Midbrain (tissue), 1 donor: ENCODE measurements around the gene NKAIN4.
"Not testable (repeated sequence)": the region's sequence is repeated elsewhere in the genome, so short reads cannot be mapped to it uniquely, and the experiment has no call there.

Source experiments
- DNase-seq: peaks from one replicate; lab custom pipeline; 2025; lab: John Stamatoyannopoulos, UW

The NKAIN4 gene

DNA sequence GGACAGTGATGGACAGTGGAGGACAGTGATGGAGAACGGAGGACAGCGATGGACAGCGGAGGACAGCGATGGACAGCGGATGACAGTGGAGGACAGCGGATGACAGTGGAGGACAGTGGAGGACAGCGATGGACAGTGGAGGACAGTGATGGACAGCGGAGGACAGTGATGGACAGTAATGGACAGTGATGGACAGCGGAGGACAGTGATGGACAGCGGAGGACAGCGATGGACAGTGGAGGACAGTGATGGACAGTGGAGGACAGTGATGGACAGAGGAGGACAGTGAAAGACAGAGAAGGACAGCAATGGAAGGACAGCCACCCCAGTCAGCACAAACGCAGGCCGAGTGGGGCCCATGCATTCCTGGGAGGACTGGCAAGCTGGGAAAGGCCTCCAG lies 3.4 kb upstream of the NKAIN4 start:
- no peak for DNase-seq

DNA sequence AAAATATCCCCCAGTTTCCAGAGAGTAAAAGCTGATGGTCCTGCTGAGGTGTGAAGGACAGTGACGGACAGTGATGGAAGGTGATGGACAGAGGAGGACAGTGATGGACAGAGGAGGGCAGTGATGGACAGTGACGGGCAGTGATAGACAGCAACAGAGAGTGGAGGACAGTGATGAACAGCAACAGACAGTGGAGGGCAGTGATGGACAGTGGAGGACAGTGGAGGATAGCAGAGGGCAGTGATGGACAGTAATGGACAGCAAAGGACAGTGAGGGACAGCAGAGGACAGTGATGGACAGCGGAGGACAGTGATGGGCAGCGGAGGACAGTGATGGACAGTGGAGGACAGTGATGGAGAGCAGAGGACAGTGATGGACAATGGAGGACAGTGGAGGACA lies 2.7 kb upstream of the NKAIN4 start:
- no peak for DNase-seq

DNA sequence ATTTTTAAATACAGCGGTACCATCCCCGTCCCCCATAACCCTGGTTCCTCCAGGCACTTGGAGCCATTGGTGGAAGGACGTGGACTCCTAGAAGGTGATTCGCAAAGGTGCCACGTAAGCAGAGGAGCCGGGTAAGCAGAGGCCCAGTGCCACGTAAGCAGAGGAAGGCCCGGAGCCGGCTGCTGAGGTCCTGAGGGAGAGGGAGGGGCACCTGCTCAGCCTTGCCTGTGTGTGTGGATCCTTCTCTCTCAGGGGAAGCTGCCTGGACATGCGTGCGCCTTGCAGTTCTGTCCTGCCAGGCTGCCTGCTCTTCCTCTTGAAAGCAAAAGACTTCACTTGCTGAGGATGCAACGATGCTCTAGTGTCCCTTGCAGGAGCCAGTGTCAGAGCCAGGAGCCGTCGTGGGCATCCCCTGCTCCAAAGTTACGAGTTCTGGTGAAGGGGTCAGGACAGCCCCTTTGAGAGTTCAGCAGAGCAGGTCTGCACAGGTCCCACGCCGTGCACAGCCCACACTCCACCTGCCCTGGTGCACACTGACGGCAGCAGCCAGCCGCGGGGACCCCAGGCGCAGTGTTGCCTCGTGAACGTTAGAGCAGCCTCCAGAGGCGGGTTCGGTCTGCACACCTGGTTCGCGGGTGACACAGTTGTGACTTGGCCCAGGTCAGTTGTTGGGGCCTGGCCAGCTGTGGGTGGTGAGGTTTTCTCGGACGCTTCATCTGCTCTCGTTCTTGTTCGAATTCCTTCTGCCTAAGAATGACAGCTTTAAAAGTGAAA lies 1.9 kb upstream of the NKAIN4 start:
- no peak for DNase-seq

DNA sequence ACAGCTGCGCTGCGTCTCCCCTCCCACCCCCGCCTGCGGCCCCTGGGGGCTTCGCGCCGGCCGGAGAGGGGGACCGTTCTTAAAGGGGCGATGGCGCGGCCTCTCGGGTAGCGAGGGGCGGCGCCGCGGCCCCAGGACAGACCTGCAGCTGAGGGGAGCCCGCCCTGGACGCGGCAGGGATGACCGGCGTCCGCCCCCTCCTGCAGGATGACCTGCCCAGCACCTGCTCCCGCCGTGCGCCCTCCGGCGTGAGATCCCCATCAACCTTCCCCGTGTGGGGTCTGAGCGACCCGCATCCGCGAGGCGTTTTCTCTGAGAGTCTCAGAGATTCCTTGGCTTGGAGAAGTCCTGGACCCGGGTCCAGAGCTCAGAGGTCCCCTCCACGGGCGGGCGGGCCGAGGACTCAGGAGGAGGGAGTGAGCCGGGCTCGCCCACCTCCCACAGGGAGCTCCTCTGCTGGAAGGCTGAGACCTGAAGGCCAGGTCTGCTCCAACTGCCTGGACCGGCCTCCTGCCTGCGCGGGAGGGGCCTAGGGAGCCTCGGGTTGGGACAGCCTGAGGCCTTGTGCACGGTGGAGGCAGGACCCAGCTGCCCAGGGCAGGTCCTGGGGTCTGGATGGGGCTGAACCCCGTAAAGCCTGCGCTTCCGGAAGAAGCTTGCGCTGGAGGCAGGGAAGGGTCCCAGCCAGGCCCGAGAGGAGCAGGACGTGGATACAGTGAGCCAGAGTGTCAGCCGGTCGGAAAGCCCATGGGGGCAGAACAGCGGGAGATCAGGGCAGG lies 532 bp upstream of the NKAIN4 start:
- no peak for DNase-seq

DNA sequence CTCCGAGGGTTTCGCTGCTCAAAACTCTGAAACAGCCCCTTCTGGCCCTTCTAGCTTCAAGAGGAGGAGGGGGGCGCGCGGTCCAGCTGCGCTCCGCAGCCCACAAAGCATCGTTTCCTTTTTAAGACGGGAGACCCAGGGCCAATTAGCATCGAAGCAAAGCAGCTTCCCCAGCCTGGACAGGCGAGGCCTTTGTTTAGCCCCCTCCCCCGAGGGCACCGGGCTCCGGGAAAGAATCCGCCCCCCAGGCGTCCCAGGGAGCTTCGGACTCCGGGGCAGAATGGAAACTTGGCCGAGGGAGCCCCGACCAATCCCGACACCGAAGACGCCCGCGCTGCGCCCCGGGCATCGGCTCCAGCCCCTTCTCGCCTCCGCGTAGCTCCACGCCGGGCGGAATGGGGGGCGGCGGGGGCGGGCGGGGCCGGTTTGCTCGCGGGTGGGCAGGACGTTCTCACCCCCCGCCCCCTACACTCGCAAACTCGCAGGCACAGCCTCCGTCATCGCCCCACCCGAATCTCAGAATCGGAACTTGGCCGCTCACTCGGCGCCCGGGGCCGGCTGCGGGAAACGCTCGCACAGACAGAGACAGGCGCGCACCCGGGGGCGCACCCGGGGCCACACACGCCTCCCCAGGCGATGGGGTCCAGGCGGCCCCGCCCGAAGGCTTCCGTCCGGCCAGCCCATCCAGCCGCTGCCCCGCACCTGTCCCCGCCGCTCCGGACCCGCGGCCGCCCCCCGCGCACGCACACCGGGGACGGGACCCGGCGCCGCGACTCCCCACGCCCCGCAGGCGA lies 628 bp downstream of the NKAIN4 start:
- no peak for DNase-seq

DNA sequence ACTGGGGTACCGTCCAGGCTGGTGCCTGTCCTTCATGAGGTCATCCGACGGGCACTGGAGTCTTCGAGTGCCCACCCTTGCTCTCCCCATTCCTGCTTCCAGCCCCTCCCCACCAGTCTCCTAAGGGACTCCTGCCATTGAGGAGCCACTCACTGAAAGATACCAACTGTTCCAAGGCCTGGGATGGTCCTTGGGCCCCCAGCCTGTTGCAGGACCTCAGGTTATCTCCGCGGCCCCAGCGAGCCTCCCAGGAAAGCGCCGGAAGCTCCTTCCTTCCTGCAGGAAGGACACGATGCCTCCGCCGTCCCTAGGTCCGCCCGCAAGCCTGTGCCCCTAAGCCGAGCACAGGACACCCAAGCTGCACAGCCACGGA lies 1.2 kb downstream of the NKAIN4 start:
- DNase-seq: no peak

DNA sequence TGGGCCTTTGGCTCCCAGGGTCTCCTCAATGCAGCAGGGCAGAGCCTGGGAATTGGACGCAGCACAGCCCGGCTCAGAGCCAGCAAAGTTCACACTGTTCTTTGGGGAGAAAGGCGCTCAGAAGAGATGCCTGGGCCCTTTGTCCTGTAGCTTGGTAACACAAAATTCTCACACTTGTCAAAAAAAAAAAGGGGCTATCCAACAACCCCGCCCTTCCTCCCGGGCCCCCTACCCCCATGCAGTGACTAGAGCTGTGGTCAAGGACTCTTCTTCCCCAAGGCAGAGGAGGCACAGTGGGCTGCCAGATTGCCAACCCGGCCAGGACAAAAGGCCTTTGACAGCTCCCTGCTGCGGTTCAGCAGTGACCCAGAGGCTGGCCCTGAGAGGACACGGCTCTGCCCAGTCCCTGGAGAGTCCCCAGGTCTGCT lies 2.0 kb downstream of the NKAIN4 start:
- DNase-seq: peak; percentile 64

DNA sequence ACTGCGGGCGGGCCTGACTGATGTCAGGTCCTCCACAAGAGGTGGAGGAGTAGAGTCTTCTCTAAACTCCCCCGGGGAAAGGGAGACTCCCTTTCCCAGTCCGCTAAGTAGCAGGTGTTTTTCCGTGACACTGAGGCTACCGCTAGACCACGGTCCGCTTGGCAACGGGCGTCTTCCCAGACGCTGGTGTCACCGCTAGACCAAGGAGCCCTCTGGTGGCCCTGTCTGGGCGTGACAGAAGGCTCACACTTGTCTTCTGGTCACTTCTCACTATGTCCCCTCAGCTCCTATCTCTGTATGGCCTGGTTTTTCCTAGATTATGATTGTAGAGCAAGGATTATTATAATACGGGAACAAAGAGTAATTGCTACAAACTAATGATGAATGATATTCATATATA lies 2.9 kb downstream of the NKAIN4 start:
- not testable (repeated sequence) for DNase-seq

DNA sequence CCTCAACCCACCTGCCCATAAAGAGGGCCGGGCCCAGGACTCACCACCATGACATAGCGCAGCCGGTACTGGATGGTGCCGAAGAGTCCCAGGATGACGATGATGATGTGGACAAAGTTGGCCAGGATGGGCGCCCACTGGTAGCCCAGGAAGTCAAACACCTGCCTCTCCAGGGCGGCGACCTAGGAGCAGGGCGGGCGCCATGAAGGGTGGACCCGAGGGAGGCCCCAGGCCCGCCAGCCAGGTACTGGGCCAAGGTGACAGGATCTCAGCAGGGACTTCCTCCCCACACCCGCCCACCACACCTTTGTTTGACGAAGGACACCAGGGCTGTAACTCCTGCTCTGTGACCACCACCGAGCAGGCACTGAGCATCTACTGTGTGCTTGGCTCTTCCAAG lies 4.4 kb downstream of the NKAIN4 start:
- DNase-seq: no peak

DNA sequence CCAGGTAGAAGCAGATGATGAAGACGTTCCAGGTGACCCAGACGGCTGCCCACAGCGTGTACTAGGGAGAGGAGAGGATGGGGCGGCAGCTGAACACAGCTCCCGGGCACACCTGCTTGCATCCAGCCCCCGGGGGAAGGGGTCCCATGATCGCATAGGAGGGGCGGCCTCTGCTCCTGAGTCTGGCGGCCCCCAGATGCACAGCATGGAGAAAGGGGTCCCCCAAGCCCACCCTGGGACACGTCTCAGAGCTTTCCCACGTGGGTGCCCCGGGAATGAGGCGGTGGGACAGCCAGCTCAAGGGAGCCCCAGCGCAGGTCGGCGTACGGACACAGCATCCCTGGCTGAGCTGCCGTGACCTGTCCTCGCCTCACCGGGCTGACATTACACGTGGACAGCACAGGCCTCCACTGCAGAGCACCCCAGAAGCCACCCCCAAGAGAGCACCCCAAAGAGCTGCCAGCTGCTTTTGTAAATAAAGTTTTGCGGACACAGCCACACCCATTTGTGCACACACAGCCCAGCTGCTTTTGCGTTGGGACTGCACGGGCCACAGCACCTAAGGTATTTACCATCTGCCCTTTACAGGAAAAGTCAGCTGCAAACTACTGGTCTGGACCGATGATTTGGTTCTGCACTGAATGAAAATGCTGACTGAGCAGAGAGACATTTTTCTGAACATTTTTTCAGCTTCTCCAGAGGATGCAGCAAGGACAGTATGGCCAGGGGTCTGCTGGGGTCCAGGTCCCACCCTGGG lies 5.2 kb downstream of the NKAIN4 start:
- no peak for DNase-seq

DNA sequence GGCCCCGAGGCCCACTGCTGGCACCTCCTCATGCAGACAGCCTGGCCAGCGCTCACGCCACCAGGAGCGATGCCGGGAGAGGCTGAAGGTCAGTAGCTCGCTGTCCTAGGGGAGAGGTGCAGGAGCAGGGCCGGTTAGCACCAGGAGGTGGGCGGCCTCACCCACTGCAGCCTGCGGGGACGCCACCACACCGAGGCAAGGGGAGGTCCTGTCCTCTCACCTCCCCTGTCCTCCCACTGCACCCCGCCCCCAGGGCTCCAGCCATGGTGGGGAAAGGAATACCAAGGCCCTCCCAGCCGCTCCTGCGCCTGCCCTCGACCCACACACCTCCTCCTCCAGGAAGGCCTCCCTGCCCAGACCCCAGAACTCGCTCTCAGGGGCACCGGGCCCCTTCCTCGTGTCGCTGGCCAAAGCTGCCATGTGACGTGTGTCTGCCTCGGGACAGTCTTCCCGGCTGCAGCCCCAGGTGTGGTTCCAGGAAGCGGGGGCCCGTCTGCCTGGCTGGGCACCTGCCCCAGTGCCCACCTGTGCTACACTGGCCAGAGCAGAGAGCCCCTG lies 6.5 kb downstream of the NKAIN4 start:
- DNase-seq: no peak

DNA sequence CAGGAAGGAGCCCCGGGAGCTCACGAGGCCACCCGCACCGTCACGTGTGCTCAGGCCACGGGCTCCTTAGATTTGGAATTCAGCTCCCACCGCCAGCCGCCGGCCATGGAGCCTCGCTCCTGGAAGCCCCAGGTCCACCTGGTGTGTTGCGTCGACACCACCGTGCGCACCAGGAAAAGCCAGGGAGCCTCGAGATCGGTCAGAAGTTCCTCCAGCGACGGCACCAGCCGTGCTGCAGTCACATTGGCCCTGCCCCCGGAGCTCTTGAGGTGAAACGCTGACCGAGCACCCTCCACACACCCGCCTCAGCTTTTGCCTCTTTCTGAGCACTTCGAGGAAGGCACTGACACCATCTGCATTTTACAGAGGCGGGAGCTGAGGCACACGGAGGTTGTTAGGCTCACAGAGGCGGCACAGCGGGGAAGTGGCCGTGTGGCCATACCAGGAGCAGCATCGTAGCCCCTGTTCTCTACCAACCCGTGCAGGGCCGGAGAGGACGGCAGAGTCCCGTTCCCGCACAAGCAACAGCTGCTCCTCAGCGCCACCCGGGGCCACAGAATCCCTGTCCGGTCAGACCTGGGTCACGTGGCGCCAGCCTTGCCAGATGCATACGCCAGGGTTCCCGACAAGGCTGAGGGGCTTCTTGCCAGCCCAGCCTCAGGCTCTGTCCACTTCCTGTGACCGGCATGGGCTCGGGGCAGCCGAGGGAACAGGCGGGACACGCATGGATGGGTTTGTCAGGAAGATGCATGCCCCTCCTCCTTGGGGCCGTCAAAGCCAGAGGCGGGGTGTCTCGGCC lies 7.6 kb downstream of the NKAIN4 start:
- no peak for DNase-seq

DNA sequence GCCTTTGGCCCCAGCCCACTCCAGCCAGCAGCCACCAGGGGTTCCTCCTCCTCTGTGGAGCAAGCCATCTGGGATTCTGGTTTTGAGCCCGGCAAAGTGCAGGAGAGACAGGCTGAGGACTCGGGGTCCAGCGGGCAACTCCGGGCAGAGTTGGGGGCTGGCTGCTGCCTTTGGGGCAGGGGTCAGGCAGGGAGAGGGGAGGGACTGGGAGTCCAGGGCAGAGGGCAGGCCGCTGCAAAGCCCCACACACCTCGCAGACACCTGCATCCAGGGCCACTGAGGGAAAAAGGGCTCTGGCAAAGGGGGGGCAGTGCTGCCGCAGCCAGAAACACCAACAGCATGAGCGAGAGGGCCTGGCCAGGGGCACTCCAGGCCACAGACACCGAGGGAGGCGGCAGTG lies 9.8 kb downstream of the NKAIN4 start:
- DNase-seq: no peak

DNA sequence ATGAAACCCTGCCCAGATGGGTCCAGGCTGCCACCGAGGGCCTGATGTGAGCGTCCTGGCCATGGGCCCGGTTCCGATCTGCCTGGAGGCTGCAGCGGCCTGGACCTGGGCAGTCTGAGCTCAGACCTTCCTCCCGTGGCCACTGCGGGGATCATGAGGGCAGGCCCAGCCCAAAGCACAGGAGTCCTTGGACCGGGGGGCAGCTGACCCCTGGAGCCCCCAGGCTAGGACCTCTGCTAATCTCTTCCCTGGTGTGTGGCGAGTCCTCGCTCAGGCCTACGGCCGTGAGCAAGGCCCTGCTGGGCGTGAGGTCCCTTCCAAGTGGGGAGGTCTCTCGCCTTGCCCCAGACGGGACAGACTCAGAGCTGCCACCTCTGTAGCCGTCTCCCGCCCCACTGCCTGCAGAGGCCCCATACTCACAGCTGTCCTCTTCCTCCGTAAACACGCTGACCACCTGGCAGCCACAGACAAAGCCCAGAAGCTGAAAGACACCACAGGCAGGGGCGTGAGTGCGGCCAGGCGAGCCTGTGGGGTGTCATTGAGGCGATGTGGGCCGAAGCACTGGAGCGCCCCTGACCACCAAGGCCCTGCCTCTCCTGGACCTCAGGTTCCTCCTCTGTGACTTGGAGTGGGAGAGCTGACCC lies 10.5 kb downstream of the NKAIN4 start:
- no peak for DNase-seq

DNA sequence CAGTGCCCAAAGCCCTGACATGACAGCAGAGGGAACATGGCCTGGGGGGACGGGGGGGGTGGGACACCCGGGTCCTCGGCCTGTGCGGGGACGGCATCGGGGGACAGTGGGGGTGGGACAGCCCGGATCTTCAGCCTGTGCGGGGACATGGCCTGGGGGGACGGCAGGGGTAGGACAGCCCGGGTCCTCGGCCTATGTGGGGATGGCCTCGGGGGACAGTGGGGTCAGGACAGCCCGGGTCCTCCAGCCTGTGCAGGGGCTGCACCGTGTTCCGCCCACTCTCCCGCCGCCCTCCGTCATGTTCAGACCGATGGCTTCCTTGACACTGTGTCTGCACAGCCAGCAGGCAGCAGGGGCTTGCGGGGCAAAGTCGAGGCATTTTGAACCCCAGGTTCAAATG lies 11.5 kb downstream of the NKAIN4 start:
- no peak for DNase-seq

DNA sequence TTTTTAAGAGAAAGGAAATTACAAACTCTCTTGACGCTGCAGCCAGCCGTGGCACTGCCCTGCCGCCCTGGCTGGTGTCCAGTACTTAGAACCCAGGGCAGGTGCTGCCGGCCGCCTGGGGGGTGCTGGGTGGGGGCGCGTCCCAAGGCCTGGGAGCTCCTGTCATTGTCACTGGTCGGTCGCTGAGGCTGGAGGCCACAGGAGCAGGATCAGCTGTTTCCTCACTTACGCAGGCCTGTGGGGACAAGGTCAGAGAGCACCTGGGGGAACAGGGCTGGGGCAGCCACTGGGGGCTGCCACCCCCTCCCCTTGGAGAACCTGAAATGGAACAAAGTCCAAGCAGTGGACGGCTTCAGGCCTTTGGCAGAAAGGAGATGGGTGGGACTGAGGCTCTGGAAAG lies 13.0 kb downstream of the NKAIN4 start:
- no peak for DNase-seq

DNA sequence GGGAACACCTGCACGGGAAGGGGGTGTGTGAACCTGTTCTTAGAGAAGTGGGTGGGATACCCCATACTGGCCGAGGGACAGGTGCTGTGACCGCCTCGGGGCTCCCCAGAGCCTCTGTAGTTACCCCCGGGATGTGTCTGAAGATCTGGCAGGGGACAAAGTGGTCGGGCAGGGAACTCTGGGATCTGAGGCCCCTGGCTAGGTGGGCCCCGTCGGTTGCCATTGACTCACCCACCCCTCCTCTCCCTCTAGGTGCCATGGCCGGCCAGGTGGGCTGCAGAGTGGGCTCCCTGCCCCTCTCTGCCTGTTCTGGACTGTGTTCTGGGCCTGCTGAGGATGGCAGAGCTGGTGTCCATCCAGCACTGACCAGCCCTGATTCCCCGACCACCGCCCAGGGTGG lies 14.3 kb downstream of the NKAIN4 start:
- DNase-seq: no peak

DNA sequence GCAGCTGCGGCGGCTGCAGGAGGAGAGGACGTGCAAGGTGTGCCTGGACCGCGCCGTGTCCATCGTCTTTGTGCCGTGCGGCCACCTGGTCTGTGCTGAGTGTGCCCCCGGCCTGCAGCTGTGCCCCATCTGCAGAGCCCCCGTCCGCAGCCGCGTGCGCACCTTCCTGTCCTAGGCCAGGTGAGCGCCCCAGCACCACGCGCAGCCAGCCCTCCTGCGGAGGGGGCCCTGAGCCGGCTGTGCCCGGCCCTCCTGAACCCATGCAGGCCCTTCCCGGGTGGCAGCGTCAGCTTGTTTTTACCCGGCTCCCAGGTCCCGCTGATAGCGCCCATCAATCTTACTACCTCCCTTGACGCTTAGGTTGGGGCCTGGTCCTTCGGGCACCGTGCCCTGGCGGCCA lies 14.8 kb downstream of the NKAIN4 start:
- no peak for DNase-seq

DNA sequence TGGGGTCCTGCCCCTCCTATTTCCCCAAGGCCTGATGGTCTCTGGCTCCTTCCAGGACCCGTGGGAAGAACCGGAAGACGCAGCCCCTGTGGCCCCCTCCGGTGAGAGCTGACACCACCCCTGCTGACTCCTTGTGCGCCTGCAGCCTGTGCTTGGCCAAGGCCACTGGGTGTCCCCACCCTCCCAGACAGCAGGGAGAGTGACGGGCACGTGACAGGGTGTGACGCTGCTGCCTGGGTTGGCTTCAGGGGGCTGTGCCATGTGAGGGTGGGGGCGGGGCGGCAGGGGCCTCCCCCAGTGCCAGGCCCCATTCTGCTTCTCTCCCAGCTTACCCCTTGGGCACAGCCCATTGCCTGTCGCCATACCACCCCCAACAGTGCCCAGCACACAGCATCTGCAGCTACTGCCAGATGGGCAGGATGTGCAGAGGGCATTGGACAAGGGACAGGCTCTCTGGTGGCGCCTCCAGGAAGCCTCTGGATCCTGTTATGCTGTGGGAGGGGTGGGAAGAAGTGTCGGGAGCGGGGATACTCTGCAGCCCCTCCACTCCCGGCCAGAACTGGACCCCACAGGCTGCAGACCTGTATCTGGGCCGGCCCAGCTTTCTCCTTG lies 15.6 kb downstream of the NKAIN4 start:
- DNase-seq: peak; percentile 21

DNA sequence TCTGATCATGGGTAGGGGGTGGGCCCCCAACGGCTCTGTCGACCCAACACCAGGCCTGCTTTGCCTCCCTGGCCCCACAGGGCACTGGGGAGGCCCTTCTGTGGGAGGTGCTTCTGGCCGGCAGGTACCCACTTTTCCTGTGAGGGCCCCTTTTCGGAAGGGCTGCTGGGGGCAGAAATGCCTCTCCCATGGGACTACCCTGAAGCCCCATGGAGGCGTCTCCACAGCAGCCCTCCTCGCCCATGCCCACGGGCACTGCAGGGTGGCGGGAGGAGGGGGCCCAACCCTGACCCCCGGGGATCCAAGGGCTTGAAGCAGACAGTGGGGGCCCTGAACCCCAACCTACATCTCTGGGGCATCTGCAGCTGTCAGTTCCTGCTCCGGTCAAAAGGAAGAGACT lies 16.2 kb downstream of the NKAIN4 start:
- DNase-seq: no peak
